Thoracic aorta (tissue), 2 donors: Measurements from ENCODE around the gene ZNF506. TPM values are rescaled to one million over a fixed set of nuclear protein-coding genes. Genes with fewer than 3 reads are reported as not detected.

Source experiments
- ATAC-seq: fragments of 150-250 bp; one replicate; pipeline ENCODE4 v1.8.0; 2017; ENCODE audit warnings: low read depth; ENCODE audit not compliant: insufficient number of reproducible peaks, low FRiP score
- DNase-seq: peaks from one replicate; pipeline ENCODE4 v3.0.0-alpha.2; 2020; ENCODE audit warnings: low spot score
- H3K27ac ChIP-seq, 2 donors: fragments of 200-600 bp; sonication (generic); 1 replicate in 1 of 2; 2 replicates in 1 of 2; pipeline ENCODE4 v1.5.1; 2016; ENCODE audit warnings: mild to moderate bottlenecking in 2 of 2, moderate library complexity in 2 of 2
- H3K27me3 ChIP-seq: fragments of 200-600 bp; sonication (generic); replicated peaks from 2 replicates; pipeline ENCODE4 v1.6.0; 2016; ENCODE audit warnings: mild to moderate bottlenecking; ENCODE audit not compliant: insufficient read depth
- H3K36me3 ChIP-seq: fragments of 200-600 bp; sonication (generic); one replicate; pipeline ENCODE4 v1.5.1; 2016
- H3K4me1 ChIP-seq, 2 donors: fragments of 200-600 bp; sonication (generic); 1 replicate in 1 of 2; 2 replicates in 1 of 2; pipeline versions ENCODE4 v1.5.1 to v1.6.0; 2016; ENCODE audit warnings: low read depth in 2 of 2, mild to moderate bottlenecking in 1 of 2; ENCODE audit not compliant: control insufficient read depth in 1 of 2
- H3K4me3 ChIP-seq: fragments of 200-600 bp; sonication (generic); 2 replicates; pipeline ENCODE4 v1.5.1; 2016; ENCODE audit warnings: mild to moderate bottlenecking
- H3K9me3 ChIP-seq: fragments of 200-600 bp; sonication (generic); 2 replicates; pipeline ENCODE4 v1.5.1; 2016
- total RNA-seq, 2 donors: library from RNA; depleted of rRNA; stranded (reverse); fragments of >200 nt; gene quantifications; one replicate each; pipeline versions ENCODE4 v1.1.0 to v1.2.3, GENCODE V29; 2016
- TF ChIP-seq, protein P1 (sequence below): fragments of 200-600 bp; sonication (generic); IDR thresholded peaks from one replicate; pipeline ENCODE4 v1.5.1; 2019; ENCODE audit warnings: antibody characterized with exemption

ZNF506 gene
- total RNA-seq, 2 donors from 2014 or later, result 55.5 to 66.7 TPM

DNA sequence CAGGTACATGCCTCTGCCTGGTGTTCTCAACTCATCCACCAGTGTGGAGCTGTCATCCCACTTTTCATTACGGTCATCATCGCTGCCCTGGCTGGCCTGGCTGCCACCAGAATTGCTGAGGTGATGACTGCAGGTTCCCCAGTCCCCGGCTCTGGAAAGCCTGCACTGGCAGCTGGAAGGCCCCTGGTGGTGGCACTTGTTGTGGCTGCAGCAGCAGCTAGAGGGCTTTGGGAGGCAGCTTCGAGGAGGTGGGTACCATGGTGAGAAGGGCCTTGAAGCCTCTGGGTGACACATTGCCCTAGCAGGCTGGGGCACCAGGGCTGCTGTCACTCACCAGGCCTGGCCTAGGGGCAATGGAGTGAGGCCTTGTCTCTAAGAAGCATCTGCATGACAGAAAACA is 63.4 kb downstream of the ZNF506 start:
- Histone ChIP-seq H3K27me3 (no peaks in the 10 kb centered on the region), H3K4me1 (no peaks in the 10 kb centered on the region), H3K9me3 (no peaks in the 10 kb centered on the region), H3K4me3 (no peak overlapping the region), H3K27ac (no peak overlapping the region), H3K36me3 (no peaks in the 10 kb centered on the region)
- TF ChIP-seq, protein P1, sequence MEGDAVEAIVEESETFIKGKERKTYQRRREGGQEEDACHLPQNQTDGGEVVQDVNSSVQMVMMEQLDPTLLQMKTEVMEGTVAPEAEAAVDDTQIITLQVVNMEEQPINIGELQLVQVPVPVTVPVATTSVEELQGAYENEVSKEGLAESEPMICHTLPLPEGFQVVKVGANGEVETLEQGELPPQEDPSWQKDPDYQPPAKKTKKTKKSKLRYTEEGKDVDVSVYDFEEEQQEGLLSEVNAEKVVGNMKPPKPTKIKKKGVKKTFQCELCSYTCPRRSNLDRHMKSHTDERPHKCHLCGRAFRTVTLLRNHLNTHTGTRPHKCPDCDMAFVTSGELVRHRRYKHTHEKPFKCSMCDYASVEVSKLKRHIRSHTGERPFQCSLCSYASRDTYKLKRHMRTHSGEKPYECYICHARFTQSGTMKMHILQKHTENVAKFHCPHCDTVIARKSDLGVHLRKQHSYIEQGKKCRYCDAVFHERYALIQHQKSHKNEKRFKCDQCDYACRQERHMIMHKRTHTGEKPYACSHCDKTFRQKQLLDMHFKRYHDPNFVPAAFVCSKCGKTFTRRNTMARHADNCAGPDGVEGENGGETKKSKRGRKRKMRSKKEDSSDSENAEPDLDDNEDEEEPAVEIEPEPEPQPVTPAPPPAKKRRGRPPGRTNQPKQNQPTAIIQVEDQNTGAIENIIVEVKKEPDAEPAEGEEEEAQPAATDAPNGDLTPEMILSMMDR, result no peak
- ATAC-seq, result no peak
- no peak for DNase-seq

DNA sequence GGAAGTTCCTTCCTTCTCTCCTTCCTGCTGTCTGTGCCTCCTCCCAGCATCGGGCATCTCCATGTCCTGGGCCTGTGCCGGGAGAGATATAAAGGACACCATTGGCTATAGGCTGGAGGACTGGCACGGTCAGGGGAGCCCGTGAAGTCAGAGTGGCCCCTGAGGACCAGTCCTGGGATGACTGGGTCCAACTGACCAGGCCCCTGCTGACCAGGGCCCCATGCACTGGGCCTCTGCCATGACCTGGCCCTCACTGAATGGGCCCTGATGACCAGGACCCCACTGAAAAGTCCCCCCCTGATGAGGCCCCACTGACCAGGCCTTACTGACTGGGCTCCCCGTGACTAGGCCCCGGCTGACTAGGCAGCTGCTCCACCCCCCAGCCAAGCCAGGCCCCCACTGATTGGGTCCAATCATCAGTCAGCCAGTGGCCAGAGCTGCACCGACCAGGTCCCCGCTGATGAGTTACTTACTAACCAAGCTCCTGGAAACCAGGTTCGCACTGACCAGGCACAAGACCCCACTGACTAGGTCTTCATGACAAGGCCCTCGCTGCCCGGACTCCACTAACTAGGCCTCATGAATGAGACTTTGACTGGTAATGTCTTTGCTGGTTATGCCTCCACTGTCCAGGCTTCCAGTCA is 68.7 kb downstream of the ZNF506 start:
- Histone ChIP-seq H3K4me3 (no peak overlapping the region), H3K27me3 (no peaks in the 10 kb centered on the region), H3K36me3 (no peaks in the 10 kb centered on the region), H3K27ac (no peak overlapping the region), H3K4me1 (no peaks in the 10 kb centered on the region), H3K9me3 (no peaks in the 10 kb centered on the region)
- TF ChIP-seq, protein P1, result no peak
- DNase-seq (no peak), ATAC-seq (no peak)

DNA sequence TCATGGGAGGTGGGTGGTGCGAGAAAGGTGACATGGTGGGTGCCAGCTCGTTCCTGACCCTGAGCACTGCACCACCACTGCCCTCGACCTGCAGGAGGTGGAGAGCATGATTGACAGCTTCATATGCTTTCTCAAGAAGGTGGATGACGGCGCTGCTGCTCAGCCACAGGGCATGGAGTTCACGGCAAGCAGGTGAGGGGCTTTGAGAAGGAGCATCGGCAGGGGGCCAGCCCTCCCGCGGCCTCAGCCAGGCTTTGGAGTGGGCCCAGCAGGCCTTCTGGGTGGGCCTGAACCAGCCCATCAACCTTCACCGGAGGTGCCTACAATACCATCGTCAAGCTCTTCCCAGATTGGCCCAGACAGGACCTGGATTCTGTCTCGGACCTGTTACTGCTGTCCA is 69.7 kb downstream of the ZNF506 start:
- H3K4me3 ChIP-seq, result no peak overlapping the region
- no peaks in the 10 kb centered on the region for H3K4me1 ChIP-seq
- no peak for DNase-seq
- H3K27ac ChIP-seq, result no peak overlapping the region
- no peaks in the 10 kb centered on the region for H3K36me3 ChIP-seq
- ATAC-seq, result no peak
- no peaks in the 10 kb centered on the region for H3K27me3 ChIP-seq
- H3K9me3 ChIP-seq, result no peaks in the 10 kb centered on the region
- TF ChIP-seq, protein P1, result no peak

DNA sequence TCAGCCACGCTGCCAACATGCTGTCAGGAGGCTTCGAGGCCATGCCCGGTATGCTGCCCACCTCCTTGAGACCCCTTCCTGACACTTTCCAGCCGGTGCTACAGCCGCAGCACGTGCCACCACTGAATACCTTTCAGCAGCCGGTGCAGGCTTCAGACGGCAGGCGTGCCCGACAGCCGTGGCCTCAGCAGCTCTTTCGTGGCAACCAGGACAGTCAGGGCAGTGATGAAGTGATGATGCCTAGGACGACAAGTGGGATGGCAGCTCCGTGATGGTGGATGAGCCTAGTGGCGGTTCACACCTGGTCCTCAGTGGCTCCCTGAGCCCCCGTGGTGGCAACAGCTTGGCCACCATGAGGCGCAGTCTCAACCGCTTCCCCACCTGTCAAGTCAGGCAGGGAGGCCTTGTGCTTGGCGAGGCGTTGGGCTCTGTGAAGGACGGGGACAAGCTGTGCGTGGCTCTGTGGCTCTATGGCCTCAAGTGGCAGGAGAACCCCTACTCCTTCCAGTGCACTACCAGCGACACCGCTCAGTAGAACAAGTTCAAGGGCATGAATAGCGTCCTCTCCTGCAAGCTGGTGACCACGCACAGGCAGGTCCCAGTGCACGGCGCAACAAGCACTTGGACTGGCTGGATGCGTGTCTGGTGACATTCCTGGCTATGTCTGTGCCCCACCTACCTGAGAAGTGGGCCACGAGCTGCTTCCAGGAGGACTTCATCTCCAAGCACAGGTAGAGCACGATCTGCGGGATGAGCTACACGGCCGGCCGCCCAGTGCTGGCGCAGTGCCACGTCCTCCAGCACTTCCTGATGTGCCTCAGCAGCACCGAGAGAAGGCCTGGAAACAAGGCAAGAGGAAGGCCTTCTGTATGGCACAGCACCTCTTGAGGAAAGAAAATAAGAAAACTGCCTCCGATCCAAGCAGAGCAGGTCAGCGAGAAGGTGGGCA is 70.4 kb downstream of the ZNF506 start:
- H3K27me3 ChIP-seq, result no peaks in the 10 kb centered on the region
- H3K9me3 ChIP-seq, result no peaks in the 10 kb centered on the region
- H3K4me1 ChIP-seq, result no peaks in the 10 kb centered on the region
- no peak overlapping the region for H3K27ac ChIP-seq
- DNase-seq, result no peak
- no peak for ATAC-seq
- TF ChIP-seq, protein P1, result no peak
- no peak overlapping the region for H3K4me3 ChIP-seq
- no peaks in the 10 kb centered on the region for H3K36me3 ChIP-seq
